IMR-90 (cell line): ENCODE measurements around the gene SPECC1L.

Experiments used
- BHLHE40 ChIP-seq: fragments of 150-350 bp; IDR thresholded peaks from 2 replicates; pipeline ENCODE4 v1.6.1; 2016; ENCODE audit warnings: mild to moderate bottlenecking, low read depth, low read length
- CEBPB ChIP-seq: IDR thresholded peaks from 2 replicates; pipeline ENCODE4 v1.6.1; 2012; ENCODE audit warnings: low read depth, low read length, improper control_type of control experiment
- CHD1 ChIP-seq: IDR thresholded peaks from 2 replicates; pipeline ENCODE4 v1.6.1; 2012; ENCODE audit warnings: low read depth, low read length, improper control_type of control experiment
- CTCF ChIP-seq: conservative IDR thresholded peaks from 2 replicates; pipeline ENCODE4 v1.5.1; 2012; ENCODE audit warnings: mild to moderate bottlenecking, low read depth, low read length, improper control_type of control experiment
- FOS ChIP-seq: fragments of 150-350 bp; IDR thresholded peaks from 2 replicates; pipeline ENCODE4 v1.6.1; 2016; ENCODE audit warnings: low read depth, low read length
- MAZ ChIP-seq: IDR thresholded peaks from 2 replicates; pipeline ENCODE4 v1.6.1; 2012; ENCODE audit warnings: low read depth, mild to moderate bottlenecking, low read length, improper control_type of control experiment, moderate library complexity, borderline replicate concordance
- RAD21 ChIP-seq: IDR thresholded peaks from 2 replicates; pipeline ENCODE4 v1.6.1; 2012; ENCODE audit warnings: low read length, improper control_type of control experiment
- RCOR1 ChIP-seq: IDR thresholded peaks from 2 replicates; pipeline ENCODE4 v1.6.1; 2012; ENCODE audit warnings: mild to moderate bottlenecking, low read length, improper control_type of control experiment; ENCODE audit not compliant: insufficient replicate concordance
- USF2 ChIP-seq: fragments of 150-350 bp; IDR thresholded peaks from 2 replicates; pipeline ENCODE4 v1.6.1; 2017; ENCODE audit warnings: mild to moderate bottlenecking, antibody characterized with exemption, low read length, low read depth

GRCh38 chr22:24427500-24428164 lies 157.0 kb downstream of the SPECC1L start, which contains the start of gene ADORA2A:
- TF ChIP-seq CTCF (no peak), CHD1 (no peak), RAD21 (no peak), BHLHE40 (no peak), MAZ (no peak), CEBPB (no peak), RCOR1 (no peak), FOS (no peak), USF2 (no peak)
